ENCODE results near the gene BDKRB1.

The BDKRB1 gene

GRCh38 chr14:96255501-96256366 is at the start of gene BDKRB1:
Gene BDKRB1 (plus strand): TSS chr14:96256210. CDS start chr14:96263683, 7,473 bp downstream.
- no peak for DNase-seq

GRCh38 chr14:96206461-96206860 is 49.5 kb upstream of the BDKRB1 start:
- DNase-seq, result no peak

GRCh38 chr14:96207686-96208085 is 48.3 kb upstream of the BDKRB1 start:
- no peak for DNase-seq

GRCh38 chr14:96208739-96209138 is 47.3 kb upstream of the BDKRB1 start:
- no peak for DNase-seq

- no peak for DNase-seq
Measured at GRCh38 chr14:96212140-96212539, 43.9 kb upstream of the BDKRB1 start.

- DNase-seq, result no peak
Measured at GRCh38 chr14:96212896-96213295, 43.1 kb upstream of the BDKRB1 start.

GRCh38 chr14:96213871-96214465 is 42.0 kb upstream of the BDKRB1 start:
- DNase-seq, result no peak

GRCh38 chr14:96214793-96215192 is 41.2 kb upstream of the BDKRB1 start:
- no peak for DNase-seq

- no peak for DNase-seq
Measured at GRCh38 chr14:96215452-96216244, 40.4 kb upstream of the BDKRB1 start.

GRCh38 chr14:96216627-96217026 is 39.4 kb upstream of the BDKRB1 start:
- DNase-seq, result no peak

- no peak for DNase-seq
Measured at GRCh38 chr14:96217376-96217913, 38.6 kb upstream of the BDKRB1 start.

- DNase-seq, result no peak
Measured at GRCh38 chr14:96221109-96221650, 34.8 kb upstream of the BDKRB1 start.

- DNase-seq, result no peak
Measured at GRCh38 chr14:96221841-96222240, 34.2 kb upstream of the BDKRB1 start.

GRCh38 chr14:96224480-96225096 is 31.4 kb upstream of the BDKRB1 start:
- DNase-seq, result no peak

- no peak for DNase-seq
Measured at GRCh38 chr14:96225213-96225612, 30.8 kb upstream of the BDKRB1 start.

GRCh38 chr14:96225745-96226151 is 30.3 kb upstream of the BDKRB1 start:
- no peak for DNase-seq

GRCh38 chr14:96227428-96227827 is 28.6 kb upstream of the BDKRB1 start:
- DNase-seq, result no peak

GRCh38 chr14:96229315-96229714 is 26.7 kb upstream of the BDKRB1 start:
- DNase-seq, result no peak

GRCh38 chr14:96231056-96231455 is 25.0 kb upstream of the BDKRB1 start:
- no peak for DNase-seq

- DNase-seq, result no peak
Measured at GRCh38 chr14:96231526-96232130, 24.4 kb upstream of the BDKRB1 start.

- no peak for DNase-seq
Measured at GRCh38 chr14:96232506-96232905, 23.5 kb upstream of the BDKRB1 start.

GRCh38 chr14:96233661-96234060 is 22.3 kb upstream of the BDKRB1 start:
- no peak for DNase-seq
